Keratinocyte (primary cell): ENCODE measurements around the gene DKK3. TPM values are rescaled to one million over a fixed set of nuclear protein-coding genes. Genes with fewer than 3 reads are reported as not detected.

ENCODE experiments used
- DNase-seq: peaks from one replicate; pipeline ENCODE4 v3.0.0-alpha.2; 2011; ENCODE audit warnings: low read depth, missing footprints, low spot score
- FAIRE-seq: peaks from 2 replicates; lab custom pipeline; 2011; peaks lifted over from hg19 to GRCh38; lab: Jason Lieb, UNC
- H2AFZ ChIP-seq: 2 replicates; pipeline ENCODE4 v1.6.0; 2012; ENCODE audit warnings: low read length, control low read depth, inconsistent platforms; ENCODE audit not compliant: control insufficient read depth
- H3K27ac ChIP-seq: 2 replicates; pipeline ENCODE4 v1.5.1; 2011; ENCODE audit warnings: low read length; ENCODE audit not compliant: control insufficient read depth, insufficient read depth
- H3K27me3 ChIP-seq: 3 replicates; pipeline ENCODE4 v1.6.0; 2011; ENCODE audit warnings: low read length; ENCODE audit not compliant: control insufficient read depth, insufficient read depth; ENCODE audit errors: extremely low read depth
- H3K36me3 ChIP-seq, 2 experiments: 2 replicates in 1 of 2; 3 replicates in 1 of 2; pipeline ENCODE4 v1.5.1; 2011; ENCODE audit warnings: low read length in 2 of 2, mild to moderate bottlenecking in 1 of 2; ENCODE audit not compliant: control insufficient read depth in 2 of 2, insufficient read depth in 2 of 2; ENCODE audit errors: extremely low read depth in 1 of 2
- H3K4me1 ChIP-seq: 3 replicates; pipeline ENCODE4 v1.5.1; 2011; ENCODE audit warnings: low read length; ENCODE audit not compliant: control insufficient read depth, insufficient read depth; ENCODE audit errors: extremely low read depth
- H3K4me2 ChIP-seq: 3 replicates; pipeline ENCODE4 v1.6.0; 2011; ENCODE audit warnings: low read depth, low read length; ENCODE audit not compliant: control insufficient read depth, insufficient read depth; ENCODE audit errors: extremely low read depth
- H3K4me3 ChIP-seq, 3 experiments: fragments of 200-600 bp in 1 of 3; sonication (generic) in 1 of 3; 2 replicates in 2 of 3; 3 replicates in 1 of 3; pipeline ENCODE4 v1.5.1; 2011 to 2016; ENCODE audit warnings: low read length in 3 of 3, mild to moderate bottlenecking in 3 of 3, control low read depth in 2 of 3, inconsistent platforms in 1 of 3, low read depth in 1 of 3, mixed read lengths in 1 of 3, mixed run types in 1 of 3, moderate library complexity in 1 of 3; ENCODE audit not compliant: control insufficient read depth in 2 of 3, insufficient read depth in 2 of 3; ENCODE audit errors: extremely low read depth in 1 of 3
- H3K79me2 ChIP-seq: 2 replicates; pipeline ENCODE4 v1.6.0; 2012; ENCODE audit warnings: low read length; ENCODE audit not compliant: control insufficient read depth, insufficient read depth
- H3K9ac ChIP-seq: 3 replicates; pipeline ENCODE4 v1.6.0; 2011; ENCODE audit warnings: low read length; ENCODE audit not compliant: control insufficient read depth, insufficient read depth; ENCODE audit errors: extremely low read depth
- H3K9me1 ChIP-seq: 3 replicates; pipeline ENCODE4 v1.6.0; 2011; ENCODE audit warnings: low read length; ENCODE audit not compliant: control insufficient read depth, insufficient read depth; ENCODE audit errors: extremely low read depth
- H3K9me3 ChIP-seq: 2 replicates; pipeline ENCODE4 v1.5.1; 2012; ENCODE audit warnings: low read depth, low read length; ENCODE audit not compliant: control insufficient read depth
- H4K20me1 ChIP-seq: 3 replicates; pipeline ENCODE4 v1.6.0; 2011; ENCODE audit warnings: low read length; ENCODE audit not compliant: control insufficient read depth, insufficient read depth; ENCODE audit errors: extremely low read depth
- EZH2 ChIP-seq: IDR thresholded peaks from one replicate; pipeline ENCODE4 v1.6.1; 2012; ENCODE audit warnings: inconsistent platforms, mild to moderate bottlenecking, low read length, moderate library complexity
- dilution Hi-C: fragments of 300-500 bp; cut with MboI; formaldehyde crosslinking; loops from one replicate; pipeline ENCODE4 v1.7.0; 2020; ENCODE audit warnings: low sequenced_read_pairs; ENCODE audit not compliant: extremely low pct_ligation_motif_present
- polyA plus RNA-seq, 5 experiments: library from polyadenylated mRNA; depleted of rRNA in 3 of 5; stranded (reverse) in 3 of 5; stranded (forward) in 1 of 5; unstranded in 1 of 5; fragments of >200 nt; gene quantifications; 1 replicate in 1 of 5; 2 replicates in 3 of 5; 3 replicates in 1 of 5; pipeline versions ENCODE4 v1.2.1 to v1.2.3, GENCODE V29; 2011 to 2012; ENCODE audit warnings: missing spikeins in 2 of 5, low read depth in 1 of 5, low replicate concordance in 1 of 5
- TF ChIP-seq, protein P1 (sequence below), 3 experiments: IDR thresholded peaks in 1 of 3; conservative IDR thresholded peaks in 1 of 3; optimal IDR thresholded peaks in 1 of 3; 2 replicates in 2 of 3; 3 replicates in 1 of 3; pipeline versions ENCODE3 to v1.5.1; 2011; ENCODE audit warnings: low read length in 3 of 3, mild to moderate bottlenecking in 3 of 3, moderate library complexity in 2 of 3, control low read depth in 1 of 3, inconsistent platforms in 1 of 3; ENCODE audit not compliant: insufficient read depth in 2 of 3; ENCODE audit errors: extremely low read depth in 1 of 3

Gene DKK3
- polyA plus RNA-seq, 1 donor (not counting 4 experiments of a cell fraction or from before 2014, with no cell fraction given): 712 TPM

DNA sequence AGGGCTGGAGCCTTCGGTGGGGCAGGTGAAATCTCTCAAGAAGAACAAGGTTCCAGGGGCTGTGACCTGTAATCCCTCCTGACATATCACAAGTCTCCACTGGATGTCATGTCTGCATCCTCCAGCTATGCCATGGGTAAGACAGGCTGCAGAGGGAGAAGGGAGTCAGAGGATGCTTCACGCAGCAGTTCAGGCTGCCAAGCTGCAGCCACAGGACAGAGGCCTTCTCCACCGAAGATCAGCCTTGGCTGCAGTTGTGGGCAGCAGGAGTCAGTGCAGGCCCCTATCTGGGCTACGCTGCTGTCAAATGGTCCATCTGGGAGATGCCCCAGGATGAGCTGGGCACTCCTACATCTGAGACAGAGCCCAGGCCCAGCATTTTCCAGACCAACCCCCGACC lies 25.0 kb downstream of the DKK3 start:
- FAIRE-seq (no peak), DNase-seq (no peak)
- Histone ChIP-seq H3K4me2 (no peak overlapping the region), H3K79me2 (peaks cover 25% of the 10 kb centered on the region), H3K9ac (no peak overlapping the region), H3K27ac (no peak overlapping the region), H2AFZ (no peak overlapping the region), H3K36me3 (peaks cover 8 to 27% of the 10 kb centered on the region in 2 experiments), H4K20me1 (no peaks in the 10 kb centered on the region), H3K27me3 (no peaks in the 10 kb centered on the region), H3K4me1 (peaks cover 70% of the 10 kb centered on the region), H3K4me3 (no peak overlapping the region), H3K9me3 (no peaks in the 10 kb centered on the region), H3K9me1 (no peaks in the 10 kb centered on the region)
- no peak for TF ChIP-seq EZH2
- TF ChIP-seq, protein P1, sequence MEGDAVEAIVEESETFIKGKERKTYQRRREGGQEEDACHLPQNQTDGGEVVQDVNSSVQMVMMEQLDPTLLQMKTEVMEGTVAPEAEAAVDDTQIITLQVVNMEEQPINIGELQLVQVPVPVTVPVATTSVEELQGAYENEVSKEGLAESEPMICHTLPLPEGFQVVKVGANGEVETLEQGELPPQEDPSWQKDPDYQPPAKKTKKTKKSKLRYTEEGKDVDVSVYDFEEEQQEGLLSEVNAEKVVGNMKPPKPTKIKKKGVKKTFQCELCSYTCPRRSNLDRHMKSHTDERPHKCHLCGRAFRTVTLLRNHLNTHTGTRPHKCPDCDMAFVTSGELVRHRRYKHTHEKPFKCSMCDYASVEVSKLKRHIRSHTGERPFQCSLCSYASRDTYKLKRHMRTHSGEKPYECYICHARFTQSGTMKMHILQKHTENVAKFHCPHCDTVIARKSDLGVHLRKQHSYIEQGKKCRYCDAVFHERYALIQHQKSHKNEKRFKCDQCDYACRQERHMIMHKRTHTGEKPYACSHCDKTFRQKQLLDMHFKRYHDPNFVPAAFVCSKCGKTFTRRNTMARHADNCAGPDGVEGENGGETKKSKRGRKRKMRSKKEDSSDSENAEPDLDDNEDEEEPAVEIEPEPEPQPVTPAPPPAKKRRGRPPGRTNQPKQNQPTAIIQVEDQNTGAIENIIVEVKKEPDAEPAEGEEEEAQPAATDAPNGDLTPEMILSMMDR (optimal IDR thresholded peaks at IDR 0.05 in 1 of 3, IDR thresholded peaks at IDR 0.05 in 1 of 3, conservative IDR thresholded peaks at IDR 0.05 in 1 of 3; ENCODE audit: extremely low read depth in 1 of 3, insufficient read depth in 2 of 3, low read length in 3 of 3): no peak
- dilution Hi-C loops: no loop called here

DNA sequence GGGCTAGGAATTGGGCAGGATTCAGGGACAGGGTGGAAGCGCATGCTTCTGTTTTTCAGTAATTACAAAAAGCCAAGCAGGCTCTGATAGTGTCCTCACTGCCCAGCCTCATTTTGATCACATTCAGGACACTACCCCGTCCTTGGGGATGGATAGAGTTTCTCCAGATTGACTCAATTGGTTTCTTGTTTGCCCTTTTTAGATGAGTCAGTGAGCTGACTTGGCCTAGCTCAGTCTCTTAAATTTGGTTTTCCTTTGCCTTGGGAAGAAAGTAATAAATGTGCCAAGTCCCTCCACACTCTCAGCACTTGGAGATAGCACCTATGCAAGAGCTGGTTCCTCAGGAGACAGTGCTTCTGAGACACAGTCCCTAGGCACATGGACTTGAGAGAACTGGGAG lies 25.5 kb downstream of the DKK3 start:
- Histone ChIP-seq H3K36me3 (peaks cover 7 to 24% of the 10 kb centered on the region in 2 experiments), H4K20me1 (no peaks in the 10 kb centered on the region), H3K4me2 (no peak overlapping the region), H3K27me3 (no peaks in the 10 kb centered on the region), H3K27ac (no peak overlapping the region), H3K9me1 (no peaks in the 10 kb centered on the region), H3K9ac (no peak overlapping the region), H3K4me3 (no peak overlapping the region), H2AFZ (no peak overlapping the region), H3K79me2 (peaks cover 20% of the 10 kb centered on the region), H3K9me3 (no peaks in the 10 kb centered on the region), H3K4me1 (peaks cover 68% of the 10 kb centered on the region)
- FAIRE-seq (no peak), DNase-seq (no peak)
- dilution Hi-C loops: no loop called here
- no peak for TF ChIP-seq EZH2

DNA sequence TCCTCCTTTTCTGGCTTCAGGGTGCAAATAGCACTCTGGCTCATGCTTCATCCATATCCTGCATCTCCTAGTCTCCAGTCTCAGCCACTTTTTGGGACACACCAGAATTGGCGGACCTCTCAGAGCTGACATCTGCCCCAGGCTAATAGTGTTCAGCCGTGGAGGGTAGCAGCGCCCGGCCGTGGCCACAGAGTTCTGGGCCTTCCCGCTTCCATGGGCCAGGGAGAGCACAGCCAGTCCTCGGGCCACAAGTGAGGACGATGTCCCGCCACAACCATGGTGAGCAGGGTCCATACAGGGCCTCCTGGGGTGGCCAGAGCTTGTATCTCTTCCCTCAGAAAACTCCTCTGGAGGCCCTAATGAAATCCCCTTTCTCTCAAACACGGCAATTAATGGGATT lies 26.0 kb downstream of the DKK3 start:
- TF ChIP-seq, protein P1 (optimal IDR thresholded peaks at IDR 0.05 in 1 of 3, IDR thresholded peaks at IDR 0.05 in 1 of 3, conservative IDR thresholded peaks at IDR 0.05 in 1 of 3; ENCODE audit: extremely low read depth in 1 of 3, insufficient read depth in 2 of 3, low read length in 3 of 3): no peak
- no peak for TF ChIP-seq EZH2
- no peak overlapping the region for H3K4me2 ChIP-seq

More for the DNA sequence above, 26.0 kb downstream of the DKK3 start:
- H3K9me1 ChIP-seq: no peaks in the 10 kb centered on the region
- H2AFZ ChIP-seq: no peak overlapping the region
- no peak overlapping the region for H3K9ac ChIP-seq
- no peak overlapping the region for H3K27ac ChIP-seq
- no peak for DNase-seq
- H3K36me3 ChIP-seq: peaks cover 7 to 24% of the 10 kb centered on the region in 2 experiments
- dilution Hi-C loops: no loop called here
- peaks cover 68% of the 10 kb centered on the region for H3K4me1 ChIP-seq
- H3K4me3 ChIP-seq: no peak overlapping the region
- H4K20me1 ChIP-seq: no peaks in the 10 kb centered on the region
- peaks cover 16% of the 10 kb centered on the region for H3K79me2 ChIP-seq
- H3K9me3 ChIP-seq: no peaks in the 10 kb centered on the region
- no peaks in the 10 kb centered on the region for H3K27me3 ChIP-seq
- FAIRE-seq: no peak
